ENCODE results near the gene MYH16. TPM values are rescaled to one million over a fixed set of nuclear protein-coding genes. Genes with fewer than 3 reads are reported as not detected.

MYH16 gene
- total RNA-seq, 1 donor from 2014 or later: not detected

- H3K9me3 ChIP-seq (replicated peaks): no peaks in the 10 kb centered on the region
- intact Hi-C loops (cut with micrococcal nuclease): no loop called here
- H3K27ac ChIP-seq (replicated peaks): no peak overlapping the region
- H3K36me3 ChIP-seq: no peaks in the 10 kb centered on the region
- no peak overlapping the region for H3K4me3 ChIP-seq
- H3K27me3 ChIP-seq (ENCODE audit: low read depth): peaks cover 70% of the 10 kb centered on the region
- no peaks in the 10 kb centered on the region for H3K4me1 ChIP-seq
- TF ChIP-seq, protein P1, sequence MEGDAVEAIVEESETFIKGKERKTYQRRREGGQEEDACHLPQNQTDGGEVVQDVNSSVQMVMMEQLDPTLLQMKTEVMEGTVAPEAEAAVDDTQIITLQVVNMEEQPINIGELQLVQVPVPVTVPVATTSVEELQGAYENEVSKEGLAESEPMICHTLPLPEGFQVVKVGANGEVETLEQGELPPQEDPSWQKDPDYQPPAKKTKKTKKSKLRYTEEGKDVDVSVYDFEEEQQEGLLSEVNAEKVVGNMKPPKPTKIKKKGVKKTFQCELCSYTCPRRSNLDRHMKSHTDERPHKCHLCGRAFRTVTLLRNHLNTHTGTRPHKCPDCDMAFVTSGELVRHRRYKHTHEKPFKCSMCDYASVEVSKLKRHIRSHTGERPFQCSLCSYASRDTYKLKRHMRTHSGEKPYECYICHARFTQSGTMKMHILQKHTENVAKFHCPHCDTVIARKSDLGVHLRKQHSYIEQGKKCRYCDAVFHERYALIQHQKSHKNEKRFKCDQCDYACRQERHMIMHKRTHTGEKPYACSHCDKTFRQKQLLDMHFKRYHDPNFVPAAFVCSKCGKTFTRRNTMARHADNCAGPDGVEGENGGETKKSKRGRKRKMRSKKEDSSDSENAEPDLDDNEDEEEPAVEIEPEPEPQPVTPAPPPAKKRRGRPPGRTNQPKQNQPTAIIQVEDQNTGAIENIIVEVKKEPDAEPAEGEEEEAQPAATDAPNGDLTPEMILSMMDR (IDR thresholded peaks at IDR 0.05; ENCODE audit: borderline replicate concordance): no peak
- DNase-seq: no peak
Observed at GRCh38 chr7:99254390-99254789, 18.2 kb upstream of the MYH16 start.

GRCh38 chr7:99255463-99255862 lies 17.2 kb upstream of the MYH16 start:
- Histone ChIP-seq H3K27ac (replicated peaks) (no peak overlapping the region), H3K4me1 (no peaks in the 10 kb centered on the region), H3K36me3 (no peaks in the 10 kb centered on the region), H3K27me3 (ENCODE audit: low read depth) (peaks cover 64% of the 10 kb centered on the region), H3K9me3 (replicated peaks) (no peaks in the 10 kb centered on the region), H3K4me3 (no peak overlapping the region)
- DNase-seq: no peak
- intact Hi-C loops (cut with micrococcal nuclease): no loop called here
- TF ChIP-seq, protein P1 (IDR thresholded peaks at IDR 0.05; ENCODE audit: borderline replicate concordance): no peak

- TF ChIP-seq, protein P1 (IDR thresholded peaks at IDR 0.05; ENCODE audit: borderline replicate concordance): no peak
- DNase-seq: no peak
- Histone ChIP-seq H3K9me3 (replicated peaks) (no peaks in the 10 kb centered on the region), H3K27me3 (ENCODE audit: low read depth) (peaks cover 53% of the 10 kb centered on the region), H3K4me3 (no peak overlapping the region), H3K36me3 (no peaks in the 10 kb centered on the region), H3K27ac (replicated peaks) (no peak overlapping the region), H3K4me1 (no peaks in the 10 kb centered on the region)
- intact Hi-C loops (cut with micrococcal nuclease): no loop called here
Observed at GRCh38 chr7:99257065-99257464, 15.6 kb upstream of the MYH16 start.

DNA sequence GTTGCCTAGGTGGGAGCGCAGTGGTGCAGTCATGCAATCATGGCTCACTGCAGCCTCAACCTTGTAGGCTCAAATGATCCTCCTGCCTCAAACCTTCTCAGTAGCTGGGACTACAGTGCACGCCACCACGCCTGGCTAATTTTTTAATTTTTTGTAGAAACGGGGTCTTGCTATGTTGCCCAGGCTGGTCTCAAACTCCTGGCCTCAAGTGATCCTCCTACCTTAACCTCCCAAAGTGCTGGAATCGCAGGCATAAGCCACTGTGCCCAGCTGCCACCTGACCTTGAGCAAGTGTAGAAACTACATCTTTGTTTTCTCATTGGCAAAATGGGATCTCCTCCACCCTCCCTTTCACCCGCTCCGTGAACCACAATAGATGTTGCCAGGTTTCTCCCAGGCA lies 15.0 kb upstream of the MYH16 start:
- Histone ChIP-seq H3K9me3 (replicated peaks) (no peaks in the 10 kb centered on the region), H3K4me1 (no peaks in the 10 kb centered on the region), H3K27me3 (ENCODE audit: low read depth) (peaks cover 53% of the 10 kb centered on the region), H3K27ac (replicated peaks) (no peak overlapping the region), H3K4me3 (no peak overlapping the region), H3K36me3 (no peaks in the 10 kb centered on the region)
- intact Hi-C loops (cut with micrococcal nuclease): no loop called here
- TF ChIP-seq, protein P1 (IDR thresholded peaks at IDR 0.05; ENCODE audit: borderline replicate concordance): no peak
- no peak for DNase-seq

- Histone ChIP-seq H3K9me3 (replicated peaks) (no peaks in the 10 kb centered on the region), H3K4me1 (no peaks in the 10 kb centered on the region)
Observed at GRCh38 chr7:99258501-99258900, 14.1 kb upstream of the MYH16 start.

More at GRCh38 chr7:99258501-99258900, 14.1 kb upstream of the MYH16 start:
- H3K27ac ChIP-seq (replicated peaks): no peak overlapping the region
- H3K27me3 ChIP-seq (ENCODE audit: low read depth): peaks cover 50% of the 10 kb centered on the region
- H3K36me3 ChIP-seq: no peaks in the 10 kb centered on the region
- no peak overlapping the region for H3K4me3 ChIP-seq
- no peak for DNase-seq
- TF ChIP-seq, protein P1 (IDR thresholded peaks at IDR 0.05; ENCODE audit: borderline replicate concordance): no peak
- intact Hi-C loops (cut with micrococcal nuclease): no loop called here
